Smooth muscle cell (in vitro differentiated cells): Measurements from ENCODE around the gene PYGL. TPM values are rescaled to one million over a fixed set of nuclear protein-coding genes. Genes with fewer than 3 reads are reported as not detected.

Experiments
- DNase-seq: peaks from one replicate; lab custom pipeline; 2025; ENCODE audit not compliant: unreplicated experiment; lab: John Stamatoyannopoulos, UW
- H2AFZ ChIP-seq: fragments of 200-600 bp; sonication (generic); 2 replicates; pipeline ENCODE4 v1.6.0; 2016; ENCODE audit warnings: antibody characterized with exemption, low read depth, mild to moderate bottlenecking
- H3F3A ChIP-seq: fragments of 200-600 bp; sonication (generic); 2 replicates; pipeline ENCODE4 v1.6.0; 2017; ENCODE audit warnings: antibody characterized with exemption, low read depth
- H3K27ac ChIP-seq: fragments of 200-600 bp; sonication (generic); 2 replicates; pipeline ENCODE4 v1.5.1; 2016; ENCODE audit warnings: low read depth, mild to moderate bottlenecking
- H3K27me3 ChIP-seq: fragments of 200-600 bp; sonication (generic); 2 replicates; pipeline ENCODE4 v1.6.1; 2016; ENCODE audit warnings: low read depth, mild to moderate bottlenecking
- H3K36me3 ChIP-seq: fragments of 200-600 bp; sonication (generic); 2 replicates; pipeline ENCODE4 v1.5.1; 2016; ENCODE audit warnings: low read depth
- H3K4me1 ChIP-seq: fragments of 200-600 bp; sonication (generic); 2 replicates; pipeline ENCODE4 v1.5.1; 2016; ENCODE audit warnings: low read depth
- H3K4me2 ChIP-seq: fragments of 200-600 bp; sonication (generic); 2 replicates; pipeline ENCODE4 v1.6.0; 2016; ENCODE audit warnings: mild to moderate bottlenecking
- H3K4me3 ChIP-seq: fragments of 200-600 bp; sonication (generic); 2 replicates; pipeline ENCODE4 v1.5.1; 2016; ENCODE audit warnings: mild to moderate bottlenecking
- H3K79me2 ChIP-seq: fragments of 200-600 bp; sonication (generic); 2 replicates; pipeline ENCODE4 v1.6.0; 2016; ENCODE audit warnings: low read depth, mild to moderate bottlenecking
- H3K9ac ChIP-seq: fragments of 200-600 bp; sonication (generic); 2 replicates; pipeline ENCODE4 v1.6.0; 2016; ENCODE audit warnings: low read depth
- H3K9me3 ChIP-seq: fragments of 200-600 bp; sonication (generic); replicated peaks from 2 replicates; pipeline ENCODE4 v1.5.1; 2016; ENCODE audit warnings: low read depth
- H4K20me1 ChIP-seq: fragments of 200-600 bp; sonication (generic); 2 replicates; pipeline ENCODE4 v1.6.0; 2016; ENCODE audit warnings: low read depth
- CTCF ChIP-seq: fragments of 200-600 bp; sonication (generic); IDR thresholded peaks from 2 replicates; pipeline ENCODE4 v1.5.1; 2017; ENCODE audit warnings: borderline replicate concordance, mild to moderate bottlenecking, antibody characterized with exemption; ENCODE audit not compliant: insufficient read depth, poor library complexity, severe bottlenecking
- WGBS: methylation state at CpG from one replicate; pipeline ENCODE4 v1.1.7; 2016; ENCODE audit warnings: low lambda C conversion rate; 5-methylcytosine and 5-hydroxymethylcytosine counted together
- polyA plus RNA-seq: library from polyadenylated mRNA; unstranded; fragments of >200 nt; fragmentation: Nextera tagmentation; extraction: Ambion mirVana; gene quantifications from 2 replicates; pipeline ENCODE4 v1.2.1, GENCODE V29; 2016
- total RNA-seq: library from RNA; depleted of rRNA; stranded (reverse); fragments of >200 nt; gene quantifications from 2 replicates; pipeline ENCODE4 v1.2.3, GENCODE V29; 2014

PYGL gene
- total and polyA plus RNA-seq, 2 experiments from 2014 or later, result 23.4 to 43.0 TPM

- DNase-seq, result no peak
- 95% methylated on average over 3 of the region's 3 CpGs for WGBS
- H3K9me3 ChIP-seq, result no peaks in the 10 kb centered on the region
Measured at GRCh38 chr14:50926851-50927386, 17.4 kb downstream of the PYGL start.

DNA sequence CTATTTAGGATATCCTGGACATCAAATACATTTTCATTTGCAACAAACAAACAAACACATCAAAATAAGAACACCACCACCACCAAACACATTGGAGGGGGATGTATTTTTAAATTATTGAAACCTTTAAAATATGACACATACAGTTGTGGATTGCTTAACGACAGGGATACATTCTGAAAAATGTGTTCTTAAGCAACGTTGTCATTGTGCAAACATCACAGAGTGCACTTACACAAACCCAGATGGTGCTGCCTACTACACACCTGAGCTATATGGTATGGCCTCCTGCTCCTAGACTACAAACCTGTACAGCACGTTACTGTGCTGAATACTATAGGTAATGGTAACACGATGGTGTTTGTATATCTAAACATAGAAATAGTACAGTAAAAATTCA, 19.4 kb downstream of the PYGL start:
- H3K4me1 ChIP-seq, result peaks cover 5% of the 10 kb centered on the region
- no peaks in the 10 kb centered on the region for H4K20me1 ChIP-seq
- no peak for TF ChIP-seq CTCF
- WGBS, result 86% methylated on average over 4 of the region's 4 CpGs
- no peak for DNase-seq
- H3K27ac ChIP-seq, result no peak overlapping the region
- H3K9ac ChIP-seq, result no peak overlapping the region
- no peaks in the 10 kb centered on the region for H3K36me3 ChIP-seq
- no peak overlapping the region for H3K4me3 ChIP-seq
- no peaks in the 10 kb centered on the region for H3K27me3 ChIP-seq
- H3K9me3 ChIP-seq, result no peaks in the 10 kb centered on the region
- H3F3A ChIP-seq, result no peaks in the 10 kb centered on the region
- no peak overlapping the region for H3K4me2 ChIP-seq
- no peaks in the 10 kb centered on the region for H3K79me2 ChIP-seq
- no peak overlapping the region for H2AFZ ChIP-seq

More at GRCh38 chr14:50926851-50927386, 17.4 kb downstream of the PYGL start:
- Histone ChIP-seq H3K36me3 (no peaks in the 10 kb centered on the region), H3K4me1 (no peaks in the 10 kb centered on the region), H3K9ac (no peak overlapping the region), H3K79me2 (no peaks in the 10 kb centered on the region), H3K27ac (no peak overlapping the region), H3F3A (no peaks in the 10 kb centered on the region), H4K20me1 (no peaks in the 10 kb centered on the region), H3K4me3 (no peak overlapping the region), H3K4me2 (no peak overlapping the region), H3K27me3 (no peaks in the 10 kb centered on the region), H2AFZ (no peak overlapping the region)
- no peak for TF ChIP-seq CTCF

- Histone ChIP-seq H2AFZ (no peak overlapping the region), H3F3A (no peaks in the 10 kb centered on the region), H3K27me3 (no peaks in the 10 kb centered on the region), H3K4me1 (peaks cover 5% of the 10 kb centered on the region), H3K27ac (no peak overlapping the region), H3K79me2 (no peaks in the 10 kb centered on the region), H3K4me2 (no peak overlapping the region), H4K20me1 (no peaks in the 10 kb centered on the region), H3K4me3 (no peak overlapping the region), H3K9ac (no peak overlapping the region), H3K36me3 (no peaks in the 10 kb centered on the region), H3K9me3 (no peaks in the 10 kb centered on the region)
- no peak for TF ChIP-seq CTCF
- WGBS, result 49% methylated on average over 6 of the region's 6 CpGs
- DNase-seq, result no peak
Measured at GRCh38 chr14:50924236-50924635, 20.0 kb downstream of the PYGL start.

DNA sequence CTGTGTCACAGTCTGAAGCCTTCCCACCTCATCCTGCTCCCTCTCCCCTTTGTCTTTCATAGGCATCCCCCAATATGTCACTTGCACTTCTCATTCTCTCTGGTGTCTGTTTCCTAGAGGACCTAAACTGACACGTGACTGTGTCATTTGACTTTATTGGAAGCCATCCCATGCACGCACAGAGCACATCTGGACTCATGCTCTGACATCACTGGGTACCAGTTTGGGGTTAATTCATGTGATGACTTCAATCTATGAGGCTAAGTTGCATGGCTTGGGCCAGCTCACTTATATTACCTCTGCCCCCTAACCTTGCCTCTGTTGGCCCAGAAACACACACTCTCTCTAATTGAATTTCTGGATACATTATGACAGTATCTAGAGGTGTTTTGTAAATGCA, 21.5 kb downstream of the PYGL start:
- no peak overlapping the region for H3K4me3 ChIP-seq
- no peaks in the 10 kb centered on the region for H3K36me3 ChIP-seq
- H3K79me2 ChIP-seq, result no peaks in the 10 kb centered on the region
- H3F3A ChIP-seq, result no peaks in the 10 kb centered on the region
- DNase-seq, result no peak
- WGBS, result 95% methylated on average over 2 of the region's 2 CpGs
- TF ChIP-seq CTCF, result no peak
- H2AFZ ChIP-seq, result no peak overlapping the region
- no peak overlapping the region for H3K4me2 ChIP-seq
- H3K9ac ChIP-seq, result no peak overlapping the region
- H3K4me1 ChIP-seq, result peaks cover 5% of the 10 kb centered on the region
- H4K20me1 ChIP-seq, result no peaks in the 10 kb centered on the region
- H3K27me3 ChIP-seq, result no peaks in the 10 kb centered on the region
- H3K9me3 ChIP-seq, result no peaks in the 10 kb centered on the region
- no peak overlapping the region for H3K27ac ChIP-seq
